Cardiac fibroblast (primary cell): Measurements from ENCODE around the gene TRMT10C.
"Not testable (repeated sequence)": the region's sequence is repeated elsewhere in the genome, so short reads cannot be mapped to it uniquely, and the experiment has no call there.

Experiments used
- DNase-seq, 2 donors: peaks; one replicate each; pipeline versions ENCODE4 v3.0.0 to v3.0.0-alpha.2; 2010; ENCODE audit warnings: low read depth in 2 of 2
- H3K4me3 ChIP-seq, 2 donors: replicated peaks in 1 of 2; 1 replicate in 1 of 2; 2 replicates in 1 of 2; pipeline ENCODE4 v1.5.1; 2011; ENCODE audit warnings: low read depth in 2 of 2, low read length in 2 of 2, mild to moderate bottlenecking in 2 of 2, moderate library complexity in 1 of 2
- CTCF ChIP-seq: IDR thresholded peaks from one replicate; pipeline ENCODE4 v1.5.1; 2011; ENCODE audit warnings: low read depth, mild to moderate bottlenecking, low read length, inconsistent platforms

TRMT10C gene

GRCh38 chr3:101548527-101549105, 13.1 kb upstream of the TRMT10C start:
- no peak for DNase-seq
- TF ChIP-seq CTCF = no peak
- no peak overlapping the region for H3K4me3 ChIP-seq

- no peak for TF ChIP-seq CTCF
- no peak for DNase-seq
Observed at GRCh38 chr3:101549473-101549872, 12.2 kb upstream of the TRMT10C start.

GRCh38 chr3:101551359-101552081, 10.1 kb upstream of the TRMT10C start:
- DNase-seq, H3K4me3 ChIP-seq: not testable (repeated sequence)

More at GRCh38 chr3:101549473-101549872, 12.2 kb upstream of the TRMT10C start:
- H3K4me3 ChIP-seq = no peak overlapping the region

GRCh38 chr3:101553381-101553780, 8.3 kb upstream of the TRMT10C start:
- not testable (repeated sequence) for H3K4me3 ChIP-seq, DNase-seq

- no peak for DNase-seq
- no peak for TF ChIP-seq CTCF
- no peak overlapping the region for H3K4me3 ChIP-seq
Observed at GRCh38 chr3:101556064-101556463, 5.6 kb upstream of the TRMT10C start.

- DNase-seq = no peak
- TF ChIP-seq CTCF = no peak
- no peak overlapping the region for H3K4me3 ChIP-seq
Observed at GRCh38 chr3:101567528-101568317, 6.1 kb downstream of the TRMT10C start.

GRCh38 chr3:101571028-101571895, 9.6 kb downstream of the TRMT10C start:
- DNase-seq = no peak
- H3K4me3 ChIP-seq = no peak overlapping the region
- no peak for TF ChIP-seq CTCF
